ENCODE data around the gene EPB41L2. TPM values are rescaled to one million over a fixed set of nuclear protein-coding genes. Genes with fewer than 3 reads are reported as not detected.

The EPB41L2 gene
- 36.4 and 46.3 TPM in 2 replicates for total RNA-seq

DNA sequence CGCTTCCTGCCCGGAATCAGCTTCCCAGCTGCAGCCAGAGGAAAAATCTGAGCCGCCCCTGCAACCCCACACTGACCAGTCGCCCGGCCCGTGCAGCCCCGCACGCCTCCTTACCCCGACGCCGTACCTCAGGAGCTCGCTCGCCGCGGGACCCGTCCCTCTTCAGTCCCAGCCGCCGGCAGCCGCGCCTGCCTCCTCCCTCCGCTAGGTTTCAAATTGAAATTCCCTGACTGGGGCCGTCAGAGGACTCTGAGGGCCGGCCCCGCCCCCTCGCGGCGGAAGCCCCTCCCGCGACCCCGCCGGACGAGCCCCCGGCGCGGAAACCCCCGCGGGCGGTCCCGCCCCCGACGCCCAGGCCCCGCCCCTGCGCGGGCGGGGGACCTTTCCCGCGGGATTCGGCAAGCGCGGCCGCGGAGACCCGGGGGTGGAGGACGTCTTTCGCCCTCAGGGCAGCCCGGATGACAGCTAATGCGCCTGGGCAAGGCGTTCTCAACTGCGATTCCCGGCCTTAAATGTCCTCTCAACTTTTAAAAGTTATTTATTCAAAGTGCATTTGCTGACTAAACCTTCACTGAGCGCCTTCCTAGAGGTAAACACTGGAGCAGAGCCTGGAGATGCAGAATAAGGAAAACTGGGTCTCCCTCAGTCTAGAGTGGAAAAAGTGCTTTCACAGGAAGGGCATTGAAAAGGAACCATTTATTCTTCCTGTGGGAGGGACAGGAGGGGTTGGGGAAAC lies at the start of gene EPB41L2:
EPB41L2 (minus strand) TSS at position 218 of the 736 bp plus-strand sequence. CDS start 106,760 bp downstream, outside the sequence.

DNA sequence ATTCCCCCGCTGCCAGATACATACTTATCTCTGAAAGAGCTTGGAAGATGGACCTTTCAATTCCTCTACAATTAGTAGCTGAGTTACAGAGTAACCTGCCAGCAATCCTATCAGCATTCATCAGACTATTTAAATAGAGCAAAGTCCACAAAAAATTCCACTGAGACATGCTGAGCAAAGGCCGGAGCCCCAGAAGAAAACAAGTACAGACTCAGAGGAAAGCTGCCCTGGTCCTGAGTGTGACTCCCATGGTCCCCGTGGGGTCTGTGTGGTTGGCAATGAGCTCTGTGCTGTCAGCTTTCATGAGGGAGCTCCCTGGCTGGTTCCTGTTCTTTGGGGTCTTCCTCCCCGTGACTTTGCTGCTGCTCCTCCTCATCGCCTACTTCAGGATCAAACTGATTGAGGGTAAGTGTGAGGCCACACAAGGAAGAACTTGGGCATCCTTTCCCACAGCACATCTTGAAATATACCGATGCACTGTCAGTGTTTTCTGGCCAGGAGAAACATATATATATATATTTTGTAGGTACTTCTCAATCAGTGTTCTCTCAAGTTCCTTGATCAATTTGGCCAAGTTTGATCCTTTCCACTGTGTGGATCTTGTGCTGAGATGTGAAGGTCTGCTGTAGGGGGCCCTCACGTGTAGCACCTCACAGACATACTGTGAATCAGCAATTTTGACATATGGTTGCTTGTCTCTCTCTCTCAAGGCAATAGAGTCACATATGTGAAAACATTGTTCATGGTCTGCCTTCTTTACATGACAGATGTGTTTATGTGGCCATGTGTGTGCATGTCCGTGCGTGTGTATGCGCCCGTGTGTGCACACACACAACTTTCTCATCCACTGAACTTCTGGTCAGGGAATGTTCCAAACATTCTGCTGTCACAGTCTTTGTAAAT lies 235.5 kb downstream of the EPB41L2 start, which contains the start of gene SMLR1:
SMLR1 (plus strand) TSS at position 160 of the 903 bp plus-strand sequence; CDS start at position 168, 8 bp downstream.

Other genes starting within 250 kb of the EPB41L2 start
- gene SMLR1, start 235.8 kb downstream of the EPB41L2 start, total RNA-seq = not detected in 2 replicates
- gene AKAP7, start 72.2 kb upstream of the EPB41L2 start, total RNA-seq = 4.4 and 5.3 TPM in 2 replicates

All from subcutaneous preadipocyte (primary cell).